HG02642 (cell line): ENCODE results near the gene COL5A2.

Source experiments
- ATAC-seq: cut with Tn5 transposase; IDR thresholded peaks from one replicate; pipeline ENCODE4 v1.9.1; 2021; ENCODE audit warnings: mild to moderate bottlenecking; ENCODE audit not compliant: unreplicated experiment, poor library complexity

Gene COL5A2

DNA sequence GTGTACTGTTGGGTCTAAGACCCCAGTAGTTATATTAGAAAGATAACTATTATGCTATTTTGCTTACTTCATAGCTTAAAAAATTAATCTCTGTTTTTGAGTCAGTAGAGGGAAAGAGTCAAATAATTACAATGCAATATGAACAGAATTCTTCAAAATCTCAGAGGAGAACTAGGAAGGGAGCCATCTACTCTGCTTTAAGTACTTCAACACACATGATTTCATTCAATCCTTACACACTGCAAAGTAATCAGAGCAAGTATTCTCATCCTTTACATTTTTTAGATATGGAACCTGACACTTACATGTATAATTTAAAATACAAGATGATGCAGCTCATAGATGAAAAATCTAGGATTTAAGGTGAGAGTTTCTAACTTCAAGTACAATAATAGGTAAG is 27.7 kb downstream of the COL5A2 start:
- no peak for ATAC-seq

DNA sequence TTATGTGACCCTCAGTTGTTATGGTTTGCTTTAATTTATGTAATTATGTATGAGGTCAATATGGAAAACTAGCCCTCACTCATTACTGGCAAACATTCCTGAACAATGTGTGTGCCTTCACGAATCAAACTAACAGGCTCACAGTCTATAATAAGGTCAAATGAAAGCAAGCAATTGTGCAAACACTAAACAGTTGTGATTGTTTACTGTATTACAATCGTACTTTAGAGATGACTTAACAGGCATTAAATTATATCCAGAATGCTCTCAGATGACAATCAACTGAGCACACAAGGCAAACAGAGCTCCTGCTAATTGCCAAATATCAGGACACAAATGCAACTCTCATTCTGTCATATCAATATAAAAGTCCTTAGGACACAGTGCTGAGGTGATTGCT is 29.5 kb downstream of the COL5A2 start:
- no peak for ATAC-seq

DNA sequence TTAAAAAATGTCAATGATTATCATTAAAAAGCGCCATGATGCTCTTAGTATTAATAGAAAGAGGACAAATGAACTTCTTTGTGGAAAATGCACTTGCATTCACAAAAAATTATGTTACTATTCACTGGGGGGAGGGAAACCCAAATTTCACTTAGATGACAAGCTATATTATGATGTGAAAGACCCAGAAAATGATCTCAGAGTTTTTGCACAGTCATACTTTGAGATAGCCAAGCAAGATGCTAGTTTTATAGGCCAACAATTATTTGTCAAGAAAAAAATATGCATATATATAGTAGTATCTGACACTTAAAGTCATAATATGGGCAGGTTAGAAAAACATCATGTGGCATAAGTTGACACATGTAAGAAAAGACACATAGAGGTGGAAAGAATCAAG is 31.6 kb downstream of the COL5A2 start:
- no peak for ATAC-seq

DNA sequence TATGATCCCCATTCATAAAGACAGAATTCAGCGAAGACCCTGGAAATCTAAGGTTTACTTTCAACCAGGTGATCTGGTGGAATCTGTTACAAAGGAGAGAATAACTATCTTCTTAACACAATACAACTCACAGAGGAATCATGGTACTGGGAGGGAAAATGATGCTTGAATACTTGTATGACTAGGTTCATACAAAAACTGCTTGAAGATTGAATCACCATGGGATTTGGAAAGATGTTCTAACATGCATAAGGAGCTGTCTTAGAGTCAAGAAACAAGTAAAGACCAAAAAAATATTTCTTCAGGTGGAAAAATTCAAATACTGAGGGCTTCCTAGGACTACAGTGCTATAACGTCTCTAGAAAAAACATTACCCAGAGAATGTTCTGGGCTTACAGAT is 32.2 kb downstream of the COL5A2 start:
- ATAC-seq, result no peak

DNA sequence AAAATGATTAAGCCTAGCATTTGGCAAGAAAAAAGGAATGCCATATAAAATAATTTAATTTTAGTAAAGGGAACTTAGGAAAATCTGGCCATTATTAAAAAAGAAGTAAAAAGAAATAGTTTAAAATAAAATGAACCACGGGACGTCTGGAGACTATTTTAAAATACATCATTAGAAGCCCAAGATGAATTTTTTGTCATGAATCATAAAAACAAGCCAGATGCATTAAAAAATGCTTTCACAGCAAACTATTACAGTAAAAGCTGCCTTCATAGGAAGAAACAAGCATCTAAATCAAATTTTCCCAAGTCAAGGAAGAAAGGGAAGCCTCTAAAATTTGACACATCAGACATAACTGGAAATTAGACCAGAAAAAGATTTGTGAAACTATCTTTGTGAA is 33.0 kb downstream of the COL5A2 start:
- no peak for ATAC-seq

DNA sequence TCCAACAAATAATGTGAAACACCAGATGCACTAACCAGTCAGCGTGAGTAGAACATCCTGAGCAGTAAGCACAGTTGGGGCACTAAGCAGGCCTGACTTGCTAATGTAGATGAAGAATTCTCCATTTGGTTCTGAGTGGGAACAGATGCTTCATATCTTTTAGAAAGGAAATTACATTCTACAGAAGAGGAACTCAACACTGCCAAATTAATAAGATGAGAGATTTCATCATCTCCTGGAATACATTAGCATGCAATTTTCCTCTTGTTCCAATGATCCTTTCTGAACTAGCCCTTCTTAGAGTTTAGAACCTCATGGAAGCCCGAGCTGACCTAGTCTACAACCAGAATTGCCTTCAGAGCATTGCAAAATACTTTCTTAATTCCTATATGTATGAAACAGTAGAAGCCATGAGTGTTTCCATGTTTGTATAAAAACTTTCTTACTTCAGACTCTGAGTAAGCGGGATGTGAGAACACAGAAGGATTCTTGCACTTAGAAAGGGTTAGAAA is 34.8 kb downstream of the COL5A2 start:
- ATAC-seq, result no peak

DNA sequence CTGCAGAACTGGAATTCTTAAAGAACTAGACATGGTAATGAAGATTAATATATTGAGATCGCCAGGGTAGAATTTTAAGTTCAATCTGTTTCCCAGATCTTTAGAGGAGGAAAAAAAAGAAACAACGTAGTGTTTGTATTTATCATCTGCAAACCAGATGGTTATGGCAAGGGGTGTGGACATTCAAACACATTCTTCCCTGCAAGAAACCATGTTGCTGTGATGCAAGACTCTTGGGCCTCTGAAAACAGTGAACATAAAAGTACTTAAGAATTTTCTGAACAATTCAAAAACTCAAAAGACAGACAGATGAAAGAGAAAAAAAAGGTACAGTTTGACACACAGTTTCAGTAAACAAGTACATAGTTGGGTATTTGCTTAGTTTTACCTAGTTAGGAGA is 35.6 kb downstream of the COL5A2 start:
- no peak for ATAC-seq

DNA sequence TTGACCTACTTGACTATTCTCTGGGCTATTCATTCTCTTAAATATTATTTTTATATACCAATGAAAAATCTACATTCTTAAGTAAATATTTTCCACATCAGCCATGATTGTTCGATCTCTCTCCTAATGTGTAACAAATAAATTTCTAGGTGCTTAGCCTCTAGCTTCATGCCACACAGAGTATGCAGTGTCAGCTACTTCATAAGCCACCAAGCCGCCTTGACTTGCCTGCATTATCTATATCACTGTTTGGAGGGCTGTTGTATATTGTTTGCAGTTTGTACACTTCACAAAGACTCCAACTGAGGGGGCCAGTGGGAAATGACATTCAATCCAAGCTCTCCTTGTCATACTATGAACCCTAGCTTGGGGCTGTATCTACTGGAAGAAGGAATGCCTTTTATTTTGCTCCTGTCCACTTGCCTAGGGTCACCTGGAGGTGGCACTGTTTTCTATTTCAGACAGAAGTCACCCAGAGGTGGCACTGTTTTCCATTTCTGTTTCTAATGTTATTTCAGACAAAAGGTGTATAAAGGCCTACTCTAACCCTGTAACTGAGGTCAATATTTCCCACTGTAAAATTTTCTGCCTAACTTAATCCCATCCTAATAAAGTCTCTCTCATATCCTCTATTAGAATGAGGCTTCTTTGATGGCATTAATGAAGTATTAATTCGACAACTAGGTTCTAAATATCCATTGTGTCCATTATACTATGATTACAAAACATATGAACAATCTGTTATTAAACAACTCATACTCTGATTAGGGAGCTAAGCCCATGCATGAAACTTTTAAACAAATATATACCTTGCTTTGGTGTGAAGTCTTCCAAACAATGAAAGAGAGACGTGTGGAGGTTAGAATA is 36.4 kb downstream of the COL5A2 start:
- ATAC-seq, result peak; percentile 99

DNA sequence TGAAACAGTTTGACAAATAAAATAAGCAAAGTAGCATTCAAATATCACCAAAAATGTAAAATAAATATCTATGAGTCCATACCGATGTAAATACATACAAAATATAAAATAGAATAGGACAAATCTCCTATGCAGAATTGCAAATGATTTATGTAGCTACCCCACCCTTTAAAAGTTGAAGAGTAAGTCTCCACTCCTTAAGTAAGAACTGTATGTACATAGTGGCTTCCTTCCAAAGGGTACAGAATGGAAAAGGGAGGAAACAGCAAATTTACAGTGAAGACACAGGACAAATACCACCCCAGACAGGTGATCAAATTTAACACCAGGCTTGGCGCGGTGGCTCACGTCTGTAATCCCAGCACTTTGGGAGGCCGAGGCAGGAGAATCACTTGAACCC is 40.8 kb downstream of the COL5A2 start:
- no peak for ATAC-seq

DNA sequence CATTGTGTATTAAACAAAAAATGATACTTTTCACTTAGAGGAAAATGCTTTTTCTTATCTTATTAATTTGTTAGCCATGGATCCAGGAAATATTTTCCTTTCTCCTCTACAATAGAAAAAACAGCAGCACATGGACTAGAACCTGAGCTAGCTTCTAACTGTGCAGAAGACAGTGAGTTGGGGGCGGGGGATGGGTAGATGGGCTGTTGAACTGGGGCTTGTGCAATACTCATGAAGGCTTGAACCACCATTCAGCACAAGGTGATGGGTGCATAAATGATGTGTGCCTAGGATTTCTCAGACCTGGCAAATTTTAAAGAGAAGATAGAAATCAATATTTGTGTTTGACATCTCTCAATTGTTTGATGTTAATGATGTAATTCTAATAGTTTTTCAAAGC is 42.0 kb downstream of the COL5A2 start:
- no peak for ATAC-seq

DNA sequence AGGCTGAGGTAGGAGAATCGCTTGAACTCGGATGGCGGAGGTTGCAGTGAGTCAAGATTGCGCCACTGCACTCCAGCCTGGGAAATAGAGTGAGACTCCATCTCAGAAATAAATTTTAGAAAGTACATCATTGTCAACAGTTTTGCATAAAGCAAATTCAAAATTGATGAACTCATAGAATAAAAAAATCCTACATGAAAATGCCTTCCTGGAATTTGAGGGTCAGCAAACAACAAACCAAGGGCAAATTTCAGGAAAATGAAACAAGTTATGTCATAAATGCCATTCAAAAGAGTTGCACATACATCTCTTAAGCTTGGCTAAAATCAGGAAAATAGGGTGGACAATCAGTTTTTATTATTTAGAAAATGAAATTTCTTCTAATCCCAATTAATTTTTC is 45.1 kb downstream of the COL5A2 start:
- ATAC-seq, result no peak

DNA sequence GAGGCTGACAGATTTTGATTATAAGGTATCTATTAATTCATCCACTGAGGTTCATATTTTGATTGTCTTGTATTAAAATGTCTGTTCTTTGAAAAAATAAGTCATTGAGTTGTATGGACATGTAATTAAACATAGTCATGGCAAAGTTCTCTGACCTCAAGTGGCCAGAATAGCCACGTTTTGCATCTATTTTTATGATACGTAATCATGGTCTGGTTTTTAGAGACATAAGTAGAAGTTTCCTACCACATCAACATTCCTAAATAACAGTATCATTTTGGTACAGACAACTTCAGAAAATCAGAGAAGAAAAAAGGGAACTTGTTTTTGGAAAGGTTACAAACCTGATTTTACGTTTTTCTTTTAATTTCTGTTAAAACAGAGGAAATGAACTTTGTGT is 47.6 kb downstream of the COL5A2 start:
- no peak for ATAC-seq

DNA sequence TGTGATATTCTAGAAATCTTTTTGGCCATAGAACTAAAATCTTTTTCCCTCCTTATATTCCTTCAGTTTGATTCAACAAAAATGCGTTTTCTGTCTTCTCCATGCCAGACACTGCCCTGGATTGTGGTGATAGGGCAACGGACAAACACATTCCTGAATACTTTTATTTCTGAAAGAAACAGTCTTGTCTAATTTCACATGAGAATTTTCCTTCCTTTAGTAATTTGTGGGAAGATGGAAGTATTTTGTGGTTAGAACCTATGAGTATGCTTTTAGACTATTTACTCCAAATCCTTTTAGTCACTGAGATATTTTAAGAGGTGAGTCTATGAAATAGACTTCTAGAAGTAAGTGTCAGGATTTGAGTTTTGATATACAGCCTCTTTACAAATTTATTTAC is 49.6 kb downstream of the COL5A2 start:
- ATAC-seq, result no peak

DNA sequence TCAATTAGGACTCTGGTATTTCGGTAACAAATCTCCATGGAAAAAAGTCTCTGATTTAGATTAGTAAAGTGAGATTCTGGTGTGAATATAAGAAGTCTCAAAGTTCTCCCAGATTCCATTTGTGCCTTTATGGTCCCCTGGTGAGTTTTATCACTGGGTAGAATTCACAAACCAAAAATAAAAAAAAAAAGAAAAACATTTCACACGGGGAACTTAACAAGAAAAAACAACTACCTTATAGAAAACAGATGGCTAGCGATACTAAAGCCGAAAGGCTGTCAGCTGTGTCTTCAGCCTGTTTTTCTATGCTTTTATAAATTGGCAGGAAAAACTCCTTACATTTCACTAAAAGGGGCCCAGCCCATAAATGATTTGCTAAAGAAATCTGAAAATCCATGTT is 50.6 kb downstream of the COL5A2 start:
- no peak for ATAC-seq

DNA sequence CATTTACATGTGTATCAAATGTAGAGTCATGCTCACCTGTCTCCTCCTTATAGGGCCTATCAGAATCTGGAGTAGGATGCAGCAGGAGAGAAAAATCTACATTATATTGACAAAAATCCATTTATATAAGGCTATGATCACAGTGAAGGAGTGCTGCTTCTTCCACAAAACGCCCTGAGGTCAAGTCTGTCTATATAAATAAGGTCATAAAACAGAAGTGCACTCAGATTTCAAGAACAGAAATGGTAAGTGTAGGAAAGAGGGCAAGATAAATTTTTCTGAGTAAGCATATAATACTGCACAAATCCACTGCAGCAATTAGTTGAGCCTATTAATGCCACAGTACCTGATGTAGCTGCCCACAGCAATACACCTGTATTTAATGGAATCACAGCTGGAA is 51.8 kb downstream of the COL5A2 start:
- ATAC-seq, result no peak

DNA sequence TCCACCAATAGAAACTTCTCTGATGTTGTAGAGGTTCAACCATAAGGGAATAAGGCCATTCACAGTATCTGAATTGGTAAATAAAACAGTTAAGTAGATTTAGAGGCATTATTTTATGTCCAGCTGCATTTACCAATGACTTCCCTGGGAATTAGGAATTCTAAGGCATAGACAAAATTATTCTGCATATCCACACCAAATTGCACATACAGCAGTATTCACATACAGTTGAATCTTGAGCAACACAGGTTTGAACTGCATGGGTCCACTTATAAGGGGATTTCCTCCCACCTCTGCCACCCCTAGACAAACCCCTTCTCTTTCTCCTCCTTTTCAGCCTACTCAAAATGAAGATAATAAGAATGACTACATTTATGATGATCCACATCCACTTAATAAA is 54.4 kb downstream of the COL5A2 start:
- no peak for ATAC-seq

DNA sequence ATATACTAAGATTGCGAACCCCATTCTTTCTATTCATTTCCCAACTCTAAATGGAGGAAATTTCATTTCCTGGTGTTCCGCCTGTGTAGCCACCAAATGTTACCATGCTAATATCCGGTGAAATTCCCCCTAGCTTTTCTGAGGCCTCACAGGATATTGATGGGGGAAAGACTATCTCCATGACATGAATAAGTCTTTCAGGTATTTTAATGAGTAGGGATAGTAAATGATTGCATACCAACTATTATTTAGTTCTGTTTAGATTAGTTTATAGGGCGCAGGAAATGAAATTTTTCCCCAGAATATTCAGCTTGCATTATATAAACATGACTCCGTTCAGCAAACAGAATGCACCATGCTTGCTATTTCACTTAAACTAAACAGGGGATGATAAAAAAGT is 55.4 kb downstream of the COL5A2 start:
- no peak for ATAC-seq

DNA sequence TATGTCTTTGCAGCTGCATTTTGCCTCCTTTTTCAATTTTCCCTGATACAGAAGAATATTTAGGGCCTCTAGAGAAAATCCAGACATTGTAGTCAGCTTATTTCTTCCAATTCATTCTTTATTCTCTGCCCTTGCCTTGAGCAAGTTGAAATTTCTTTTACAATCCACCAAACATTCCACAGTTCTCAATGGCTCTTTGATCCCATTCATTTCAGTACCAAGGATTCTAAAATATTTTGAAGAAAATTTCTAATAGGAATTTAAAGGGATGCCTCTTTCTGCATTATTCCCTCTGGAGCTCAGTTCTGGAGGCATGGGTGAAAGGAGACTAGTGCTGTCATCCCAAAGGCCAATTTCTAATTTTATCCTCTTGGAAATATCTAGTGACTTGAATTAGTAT is 61.2 kb downstream of the COL5A2 start:
- no peak for ATAC-seq

DNA sequence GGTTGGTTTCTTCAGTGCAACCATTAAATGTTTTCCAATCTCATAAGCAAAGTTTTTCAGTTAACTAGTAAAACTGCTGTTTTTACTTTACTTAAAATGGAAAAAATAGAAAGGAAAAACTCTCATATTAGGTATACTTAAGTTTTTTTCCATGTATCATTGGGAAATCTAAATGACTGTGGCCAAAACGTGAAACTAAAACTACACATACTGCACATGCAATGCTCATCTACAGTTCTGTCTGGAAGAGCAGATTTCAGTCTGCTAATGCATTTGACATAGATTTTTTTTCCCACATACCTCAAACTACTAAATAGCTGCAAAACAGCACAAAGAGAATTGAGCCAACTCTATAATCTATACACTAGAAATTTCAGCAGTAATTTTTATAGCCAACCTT is 62.6 kb downstream of the COL5A2 start:
- no peak for ATAC-seq

DNA sequence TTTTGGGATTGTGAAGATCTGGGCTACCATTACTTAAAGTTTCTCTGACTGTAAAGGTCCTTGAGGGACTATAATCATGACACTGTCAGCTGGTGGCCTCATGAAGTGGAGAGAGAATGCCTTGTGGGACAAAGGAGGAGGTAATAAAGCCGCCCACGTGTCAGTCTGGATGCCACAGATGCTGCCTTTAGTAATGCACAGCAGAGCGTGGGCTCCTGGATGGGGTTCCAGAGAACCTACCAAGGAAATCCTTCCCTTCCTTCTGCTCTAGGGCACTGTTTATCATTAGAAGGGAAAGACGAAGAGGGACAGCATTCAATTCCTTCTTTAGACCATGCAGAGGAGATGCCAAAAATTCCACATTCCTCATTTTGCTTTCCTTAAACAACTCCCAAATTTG is 63.5 kb downstream of the COL5A2 start:
- no peak for ATAC-seq

DNA sequence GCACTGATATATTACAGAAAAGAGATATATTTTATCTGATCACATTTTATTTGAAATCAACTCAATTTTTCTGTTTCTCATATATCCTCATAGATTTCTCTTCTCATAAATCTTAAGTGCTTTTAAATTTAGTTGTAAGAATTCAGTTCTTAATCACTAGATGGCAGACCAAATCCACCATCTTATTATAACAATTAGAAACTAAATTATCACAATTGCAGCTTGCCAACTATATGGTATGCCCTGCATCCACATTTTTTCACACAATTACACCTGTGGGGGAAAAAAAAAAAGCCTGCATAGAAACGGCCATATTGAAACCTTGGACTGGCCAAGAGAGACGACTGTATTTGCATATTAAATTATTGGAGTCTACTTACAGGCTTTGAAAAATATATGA is 64.4 kb downstream of the COL5A2 start:
- no peak for ATAC-seq

DNA sequence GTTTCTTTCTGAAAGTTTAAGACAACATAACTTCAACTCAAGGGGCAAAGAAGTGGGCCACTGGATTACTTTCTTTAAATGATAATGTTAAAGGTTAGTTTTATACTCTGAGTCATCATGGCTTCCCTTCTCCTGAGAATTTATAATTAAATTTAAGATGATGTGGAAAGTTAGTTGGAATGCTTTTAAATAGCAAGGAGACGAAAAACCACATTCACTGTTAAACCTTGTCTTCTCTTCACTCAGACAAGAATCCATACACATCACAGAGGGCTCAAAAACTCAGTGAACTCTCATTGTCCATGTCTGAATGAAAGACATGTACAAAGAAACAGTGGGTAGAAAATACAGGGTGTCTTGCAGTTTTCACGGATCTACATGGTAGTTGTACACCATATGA is 65.6 kb downstream of the COL5A2 start:
- ATAC-seq, result no peak
